GM23248 (cell line): ENCODE measurements around the gene BCKDHB. TPM values are rescaled to one million over a fixed set of nuclear protein-coding genes. Genes with fewer than 3 reads are reported as not detected.

Experiments used
- DNase-seq: peaks from one replicate; pipeline ENCODE4 v3.0.0-alpha.2; 2015
- H2AFZ ChIP-seq: fragments of 200-600 bp; sonication (generic); 2 replicates; pipeline ENCODE4 v1.6.1; 2016; ENCODE audit warnings: antibody characterized with exemption
- H3F3A ChIP-seq: fragments of 200-600 bp; sonication (generic); 2 replicates; pipeline ENCODE4 v1.6.1; 2016; ENCODE audit warnings: mild to moderate bottlenecking, antibody characterized with exemption, mixed run types; ENCODE audit not compliant: insufficient read depth
- H3K27ac ChIP-seq: fragments of 200-600 bp; sonication (generic); 2 replicates; pipeline ENCODE4 v1.5.1; 2016; ENCODE audit warnings: mild to moderate bottlenecking
- H3K27me3 ChIP-seq: fragments of 200-600 bp; sonication (generic); replicated peaks from 2 replicates; pipeline ENCODE4 v1.6.1; 2016; ENCODE audit warnings: mild to moderate bottlenecking; ENCODE audit not compliant: insufficient read depth
- H3K36me3 ChIP-seq: fragments of 200-600 bp; sonication (generic); 2 replicates; pipeline ENCODE4 v1.6.1; 2016; ENCODE audit warnings: low read depth, mild to moderate bottlenecking
- H3K4me1 ChIP-seq: fragments of 200-600 bp; sonication (generic); 2 replicates; pipeline ENCODE4 v1.6.1; 2016; ENCODE audit warnings: mild to moderate bottlenecking; ENCODE audit not compliant: insufficient read depth
- H3K4me2 ChIP-seq: fragments of 200-600 bp; sonication (generic); one replicate; pipeline ENCODE4 v1.6.1; 2016; ENCODE audit warnings: mild to moderate bottlenecking; ENCODE audit not compliant: unreplicated experiment
- H3K4me3 ChIP-seq: fragments of 200-600 bp; sonication (generic); 2 replicates; pipeline ENCODE4 v1.5.1; 2016; ENCODE audit warnings: mild to moderate bottlenecking
- H3K79me2 ChIP-seq: fragments of 200-600 bp; sonication (generic); 2 replicates; pipeline ENCODE4 v1.6.1; 2016; ENCODE audit warnings: mild to moderate bottlenecking; ENCODE audit not compliant: insufficient read depth
- H3K9ac ChIP-seq: fragments of 200-600 bp; sonication (generic); 2 replicates; pipeline ENCODE4 v1.6.1; 2016; ENCODE audit warnings: mild to moderate bottlenecking
- H3K9me2 ChIP-seq: fragments of 200-600 bp; sonication (generic); 2 replicates; pipeline ENCODE4 v1.6.1; 2016; ENCODE audit warnings: mixed run types, mild to moderate bottlenecking, moderate library complexity; ENCODE audit not compliant: insufficient read depth
- H3K9me3 ChIP-seq: fragments of 200-600 bp; sonication (generic); one replicate; pipeline ENCODE4 v1.6.1; 2017; ENCODE audit warnings: low read depth
- H4K20me1 ChIP-seq: fragments of 200-600 bp; sonication (generic); 2 replicates; pipeline ENCODE4 v1.6.0; 2016; ENCODE audit not compliant: insufficient read depth
- EZH2 ChIP-seq: fragments of 200-600 bp; sonication (generic); IDR thresholded peaks from 2 replicates; pipeline ENCODE4 v1.6.1; 2018; ENCODE audit warnings: antibody characterized with exemption, mild to moderate bottlenecking; ENCODE audit not compliant: insufficient read depth, poor library complexity, severe bottlenecking
- EZH2phosphoT487 ChIP-seq: fragments of 200-600 bp; sonication (generic); IDR thresholded peaks from 2 replicates; pipeline ENCODE4 v1.6.1; 2018; ENCODE audit warnings: antibody characterized with exemption, moderate library complexity, mild to moderate bottlenecking, low read depth; ENCODE audit not compliant: insufficient read depth
- WGBS, 2 experiments: methylation state at CpG; one replicate each; pipeline ENCODE4 v1.1.6; 2015 to 2017; ENCODE audit warnings: low lambda C conversion rate in 2 of 2, low coverage in 1 of 2; ENCODE audit errors: missing lambda C conversion rate in 2 of 2; 5-methylcytosine and 5-hydroxymethylcytosine counted together
- in situ Hi-C: fragments of 300-500 bp; cut with MboI; formaldehyde crosslinking; loops from 2 replicates; pipeline ENCODE4 v1.15.0; 2020
- polyA plus RNA-seq: library from polyadenylated mRNA; unstranded; fragments of >200 nt; fragmentation: Nextera tagmentation; extraction: Ambion mirVana; gene quantifications from 2 replicates; pipeline ENCODE4 v1.2.1, GENCODE V29; 2016
- total RNA-seq: library from RNA; depleted of rRNA; stranded (reverse); fragments of >200 nt; shearing (Covaris generic); gene quantifications from 2 replicates; pipeline ENCODE4 v1.2.3, GENCODE V29; 2014

The BCKDHB gene
- total and polyA plus RNA-seq, 2 experiments from 2014 or later, result 18.4 to 33.8 TPM

- Histone ChIP-seq H3K9ac (peak overlapping the region; percentile 11), H3K4me2 (peak overlapping the region; percentile 66), H3K9me2 (0 out of 2 replicates have a peak, but pooled peaks cover 6% of the 10 kb centered on the region)
These were observed 37.0 kb downstream of the BCKDHB start for GRCh38 chr6:80143419-80143937.

GRCh38 chr6:80144753-80145315 lies 38.4 kb downstream of the BCKDHB start:
- H3K27me3 ChIP-seq, result no peaks in the 10 kb centered on the region
- H3K4me1 ChIP-seq, result peaks cover 23% of the 10 kb centered on the region
- no peaks in the 10 kb centered on the region for H4K20me1 ChIP-seq
- H3K9ac ChIP-seq, result no peak overlapping the region
- 0 out of 2 replicates have a peak, but pooled peaks cover 6% of the 10 kb centered on the region for H3K9me2 ChIP-seq
- H3K9me3 ChIP-seq, result no peaks in the 10 kb centered on the region
- in situ Hi-C loops, result no loop called here
- DNase-seq, result no peak
- 0 out of 2 replicates have a peak, but pooled peaks cover 3% of the 10 kb centered on the region for H3K36me3 ChIP-seq
- no peak overlapping the region for H2AFZ ChIP-seq
- H3K4me3 ChIP-seq, result no peak overlapping the region
- H3K27ac ChIP-seq, result no peak overlapping the region
- H3K79me2 ChIP-seq, result no peaks in the 10 kb centered on the region
- no peak overlapping the region for H3K4me2 ChIP-seq
- 81 to 85% methylated on average over 4 of the region's 4 CpGs for WGBS, 2 experiments
- peaks cover 30% of the 10 kb centered on the region for H3F3A ChIP-seq
- no peak for TF ChIP-seq EZH2phosphoT487

More at GRCh38 chr6:80143419-80143937, 37.0 kb downstream of the BCKDHB start:
- H3K4me1 ChIP-seq, result peaks cover 23% of the 10 kb centered on the region
- 1 to 2% methylated on average over 3 of the region's 3 CpGs for WGBS, 2 experiments
- H2AFZ ChIP-seq, result peak overlapping the region; percentile 45
- no peaks in the 10 kb centered on the region for H3K9me3 ChIP-seq
- H3F3A ChIP-seq, result peaks cover 30% of the 10 kb centered on the region
- DNase-seq, result peak; percentile 90
- TF ChIP-seq EZH2 (no peak), EZH2phosphoT487 (no peak)
- H3K79me2 ChIP-seq, result no peaks in the 10 kb centered on the region
- in situ Hi-C loops, result no loop called here
- no peaks in the 10 kb centered on the region for H3K27me3 ChIP-seq
- peak overlapping the region; percentile 30 for H3K4me3 ChIP-seq
- H3K36me3 ChIP-seq, result 0 out of 2 replicates have a peak, but pooled peaks cover 3% of the 10 kb centered on the region
- no peaks in the 10 kb centered on the region for H4K20me1 ChIP-seq
- peak overlapping the region; percentile 58 for H3K27ac ChIP-seq

- DNase-seq, result no peak
- Histone ChIP-seq H3K9me2 (0 out of 2 replicates have a peak, but pooled peaks cover 6% of the 10 kb centered on the region), H3K27ac (no peak overlapping the region), H3K9me3 (no peaks in the 10 kb centered on the region), H3K4me2 (no peak overlapping the region), H3F3A (peaks cover 30% of the 10 kb centered on the region), H3K79me2 (no peaks in the 10 kb centered on the region), H3K9ac (no peak overlapping the region), H2AFZ (no peak overlapping the region), H3K4me3 (no peak overlapping the region), H3K4me1 (peaks cover 23% of the 10 kb centered on the region), H4K20me1 (no peaks in the 10 kb centered on the region), H3K36me3 (0 out of 2 replicates have a peak, but pooled peaks cover 3% of the 10 kb centered on the region), H3K27me3 (no peaks in the 10 kb centered on the region)
- in situ Hi-C loops, result no loop called here
- TF ChIP-seq EZH2 (no peak), EZH2phosphoT487 (no peak)
These were observed 39.0 kb downstream of the BCKDHB start for GRCh38 chr6:80145509-80145908.

DNA sequence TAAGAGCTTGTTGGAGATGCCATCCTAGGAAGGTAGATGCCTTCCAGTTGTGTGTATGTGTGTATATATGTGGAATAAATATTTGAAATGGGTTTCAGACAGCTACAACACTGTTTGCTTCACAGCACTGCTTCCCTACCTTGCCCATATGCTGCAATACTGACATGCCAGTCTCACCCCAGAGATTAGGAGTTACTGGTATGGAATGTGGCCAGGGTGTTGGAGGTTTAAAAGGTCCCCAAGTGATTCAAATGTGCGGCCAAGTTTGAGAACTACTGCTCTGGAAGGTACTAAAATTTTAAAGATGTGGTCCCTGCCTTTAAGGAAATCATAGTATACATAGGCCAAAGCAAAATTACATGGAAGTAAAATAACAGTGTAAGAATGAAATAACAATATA lies 39.5 kb downstream of the BCKDHB start:
- Histone ChIP-seq H3K79me2 (no peaks in the 10 kb centered on the region), H3K9me2 (0 out of 2 replicates have a peak, but pooled peaks cover 6% of the 10 kb centered on the region), H3K36me3 (0 out of 2 replicates have a peak, but pooled peaks cover 3% of the 10 kb centered on the region), H3F3A (peaks cover 30% of the 10 kb centered on the region), H3K27ac (no peak overlapping the region), H3K4me1 (peaks cover 23% of the 10 kb centered on the region), H2AFZ (no peak overlapping the region), H3K9me3 (no peaks in the 10 kb centered on the region), H3K4me2 (no peak overlapping the region), H3K9ac (no peak overlapping the region), H3K4me3 (no peak overlapping the region), H4K20me1 (no peaks in the 10 kb centered on the region), H3K27me3 (no peaks in the 10 kb centered on the region)
- in situ Hi-C loops, result no loop called here
- 100% methylated on average over 1 of the region's 1 CpG for WGBS, 2 experiments
- no peak for DNase-seq
- TF ChIP-seq EZH2, result no peak
- TF ChIP-seq EZH2phosphoT487, result no peak
